Heart left ventricle (tissue), 16 donors: ENCODE measurements around the gene SKP1. TPM values are rescaled to one million over a fixed set of nuclear protein-coding genes. Genes with fewer than 3 reads are reported as not detected.
A peak's percentile ranks its signal among the peaks of the same experiment; 100 is the strongest.
"Not testable (repeated sequence)": the region's sequence is repeated elsewhere in the genome, so short reads cannot be mapped to it uniquely, and the experiment has no call there.

Experiments
- ATAC-seq, 4 donors: fragments of 200-7000 bp; cut with Tn5 transposase; one replicate each; pipeline ENCODE4 v1.9.1; 2020 to 2022; ENCODE audit warnings: moderate library complexity in 4 of 4, mild to moderate bottlenecking in 3 of 4, moderate number of reproducible peaks in 1 of 4
- DNase-seq, 5 donors: peaks; one replicate each; pipeline ENCODE4 v3.0.0-alpha.2; 2020
- H3K27ac ChIP-seq, 12 donors: fragments of 200-600 bp; sonication (generic) in 4 of 12; one replicate each; pipeline versions ENCODE4 v1.5.0 to v1.8.0; 2016 to 2022; ENCODE audit warnings: mild to moderate bottlenecking in 2 of 12
- H3K27me3 ChIP-seq, 9 donors: fragments of 200-600 bp; sonication (generic) in 2 of 9; one replicate each; pipeline versions ENCODE4 v1.5.1 to v1.8.0; 2016 to 2022; ENCODE audit warnings: mild to moderate bottlenecking in 3 of 9
- H3K36me3 ChIP-seq, 9 donors: fragments of 200-600 bp; sonication (generic) in 2 of 9; one replicate each; pipeline versions ENCODE4 v1.5.0 to v1.8.0; 2018 to 2022; ENCODE audit warnings: mild to moderate bottlenecking in 2 of 9
- H3K4me1 ChIP-seq, 12 donors: fragments of 200-600 bp; sonication (generic) in 4 of 12; one replicate each; pipeline versions ENCODE4 v1.5.0 to v1.8.0; 2016 to 2022; ENCODE audit warnings: mild to moderate bottlenecking in 3 of 12
- H3K4me3 ChIP-seq, 12 donors: fragments of 200-600 bp; sonication (generic) in 4 of 12; one replicate each; pipeline versions ENCODE4 v1.5.0 to v1.8.0; 2017 to 2022; ENCODE audit warnings: mild to moderate bottlenecking in 9 of 12, moderate library complexity in 4 of 12
- H3K9me3 ChIP-seq, 12 donors: fragments of 200-600 bp; sonication (generic) in 4 of 12; one replicate each; pipeline versions ENCODE4 v1.5.0 to v1.8.0; 2016 to 2022; ENCODE audit warnings: mild to moderate bottlenecking in 1 of 12
- POLR2A ChIP-seq, 2 donors: fragments of 450-650 bp; IDR thresholded peaks; one replicate each; pipeline ENCODE4 v1.6.1; 2017; ENCODE audit warnings: antibody characterized with exemption in 2 of 2, mild to moderate bottlenecking in 2 of 2, moderate library complexity in 2 of 2
- WGBS, 4 donors: extraction: QIAGEN DNeasy Blood & Tissue Kit in 2 of 4; methylation state at CpG; one replicate each; pipeline versions ENCODE4 v1.1.5 to v1.1.7; 2013 to 2018; 5-methylcytosine and 5-hydroxymethylcytosine counted together
- intact Hi-C, 10 donors: fragments of 100-400 bp; cut with DNase I; formaldehyde crosslinking; loops; one replicate each; pipeline versions ENCODE4 v1.11.1 to v1.14.2; 2022
- polyA plus RNA-seq, 2 donors: library from polyadenylated mRNA; stranded (reverse); fragments of 200-250 nt; gene quantifications; one replicate each; pipeline ENCODE4 v1.2.3, GENCODE V29; 2013
- total RNA-seq, 9 donors: library from RNA; depleted of rRNA in 2 of 9; stranded (reverse); fragments of >200 nt in 2 of 9; fragmentation: NEBNext Ultra II Directional in 3 of 9; extraction: Animal tissue kit (Norgen Biotek cat#: 25700) in 3 of 9; gene quantifications; one replicate each; pipeline versions ENCODE4 v1.1.0 to v1.2.4, GENCODE V29; 2016 to 2023
- TF ChIP-seq, protein P1 (sequence below), 12 donors: fragments of 200-600 bp; sonication (generic) in 4 of 12; IDR thresholded peaks; one replicate each; pipeline versions ENCODE4 v1.5.0 to v1.8.0; 2018 to 2022; ENCODE audit warnings: antibody characterized with exemption in 12 of 12, mild to moderate bottlenecking in 5 of 12
- donor health status: ischemic (EF 13 %, LVEDD 7.1; RV severe dilation, severe dysfunction).
- donor health status: healthy with polysubstance abuse.
- donor health status: DM: no; HTN: yes; CAD: no.
- donor health status: DM: no; HTN: no; CAD: no.
- donor health status: ischemic (EF 25% LVEDD 6.9; RV normal size, moderate dysfunction).
- donor health status: ischemic (EF 25% LVEDD 5.7; RV mildly dilated, moderate dysfunction).
- donor health status: healthy.
- donor health status: DM: yes; HTN: yes; CAD: no.
- donor health status: ischemic (EF 35%, LVEDD 5.7; RV mildly dilated, moderate dysfunction).
- donor health status: nonischemic (EF 11% LVEDD 7.7; RV severe dilation, severe dysfunction).
- donor health status: DM: yes; HTN: yes; CAD: no.
- donor health status: PGD.
- donor health status: ischemic (EF 29% LVEDD 5.4; RV normal size, mild dysfunction).
- donor health status: nonischemic (EF 23%, LVEDD 6.1; RV moderate dilation, normal function).

SKP1 gene
- total and polyA plus RNA-seq, 11 donors = 175 to 1,085 (median 459) TPM

DNA sequence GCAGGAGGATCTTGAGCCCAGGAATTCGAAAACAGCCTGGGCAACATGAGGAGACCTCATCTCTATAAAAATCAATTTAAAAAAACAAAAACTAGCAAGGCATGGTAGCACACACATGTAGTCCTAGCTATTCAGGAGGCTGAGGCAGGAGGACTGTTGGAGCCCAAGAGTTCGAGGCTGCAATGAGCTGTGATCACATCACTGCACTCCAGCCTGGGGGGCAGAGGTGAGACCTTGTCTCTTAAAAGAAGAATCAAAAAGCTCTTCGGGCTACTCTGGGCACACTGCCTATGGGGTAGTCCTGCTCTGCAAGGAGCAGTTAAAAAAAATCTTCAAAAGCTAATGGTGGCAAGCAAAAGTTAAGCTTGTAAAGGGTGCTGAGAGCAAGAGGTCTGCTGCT is 23.5 kb downstream of the SKP1 start:
- Histone ChIP-seq H3K9me3 (no peaks in the 10 kb centered on the region), H3K4me1 (peaks cover 0 to 35% (median 26%) of the 10 kb centered on the region in 12 donors), H3K4me3 (no peak overlapping the region), H3K27me3 (no peaks in the 10 kb centered on the region), H3K27ac (no peak overlapping the region), H3K36me3 (peaks cover 0 to 100% (median 98%) of the 10 kb centered on the region in 9 donors)
- no peak for DNase-seq
- no peak for ATAC-seq
- intact Hi-C loops = no loop called here
- TF ChIP-seq POLR2A (IDR thresholded peaks at IDR 0.05) = no peak
- TF ChIP-seq, protein P1, sequence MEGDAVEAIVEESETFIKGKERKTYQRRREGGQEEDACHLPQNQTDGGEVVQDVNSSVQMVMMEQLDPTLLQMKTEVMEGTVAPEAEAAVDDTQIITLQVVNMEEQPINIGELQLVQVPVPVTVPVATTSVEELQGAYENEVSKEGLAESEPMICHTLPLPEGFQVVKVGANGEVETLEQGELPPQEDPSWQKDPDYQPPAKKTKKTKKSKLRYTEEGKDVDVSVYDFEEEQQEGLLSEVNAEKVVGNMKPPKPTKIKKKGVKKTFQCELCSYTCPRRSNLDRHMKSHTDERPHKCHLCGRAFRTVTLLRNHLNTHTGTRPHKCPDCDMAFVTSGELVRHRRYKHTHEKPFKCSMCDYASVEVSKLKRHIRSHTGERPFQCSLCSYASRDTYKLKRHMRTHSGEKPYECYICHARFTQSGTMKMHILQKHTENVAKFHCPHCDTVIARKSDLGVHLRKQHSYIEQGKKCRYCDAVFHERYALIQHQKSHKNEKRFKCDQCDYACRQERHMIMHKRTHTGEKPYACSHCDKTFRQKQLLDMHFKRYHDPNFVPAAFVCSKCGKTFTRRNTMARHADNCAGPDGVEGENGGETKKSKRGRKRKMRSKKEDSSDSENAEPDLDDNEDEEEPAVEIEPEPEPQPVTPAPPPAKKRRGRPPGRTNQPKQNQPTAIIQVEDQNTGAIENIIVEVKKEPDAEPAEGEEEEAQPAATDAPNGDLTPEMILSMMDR (IDR thresholded peaks at IDR 0.05) = no peak
- WGBS, 4 donors = 83 to 99% (median 96%) methylated on average over 3 of the region's 3 CpGs

DNA sequence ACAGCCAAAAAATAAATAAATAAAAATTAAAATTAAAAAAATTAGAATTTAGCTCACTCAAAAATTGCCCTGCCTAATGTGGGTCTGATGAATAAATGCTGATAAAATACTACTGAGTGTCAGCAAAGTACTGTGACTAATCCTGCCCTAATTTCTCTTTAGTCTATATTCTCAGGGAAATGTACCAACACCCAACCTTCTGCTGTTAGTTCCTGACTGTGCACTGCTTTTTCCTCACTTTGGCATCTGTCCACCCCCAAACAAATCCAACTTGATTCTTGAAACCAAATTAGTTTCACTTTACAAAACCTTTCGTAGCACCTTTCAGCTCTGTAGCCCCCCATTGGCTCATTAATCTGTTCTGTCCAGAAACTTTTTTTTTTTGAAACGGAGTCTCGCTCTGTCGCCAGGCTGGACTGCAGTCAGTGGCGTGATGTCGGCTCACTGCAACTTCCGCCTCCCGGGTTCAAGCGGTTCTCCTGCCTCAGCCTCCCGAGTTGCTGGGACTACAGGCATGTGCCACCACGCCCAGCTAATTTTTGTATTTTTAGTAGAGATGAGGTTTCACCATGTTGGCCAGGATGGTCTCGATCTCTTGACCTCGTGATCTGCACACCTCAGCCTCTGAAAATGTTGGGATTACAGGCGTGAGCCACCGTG is 24.4 kb downstream of the SKP1 start:
- WGBS, 4 donors = 94 to 97% (median 96%) methylated on average over 15 of the region's 15 CpGs
- H3K9me3 ChIP-seq, H3K27me3 ChIP-seq, H3K27ac ChIP-seq, intact Hi-C loops, DNase-seq, ATAC-seq, H3K4me3 ChIP-seq: not testable (repeated sequence)
- H3K4me1 ChIP-seq = peaks cover 0 to 35% (median 26%) of the 10 kb centered on the region in 12 donors
- H3K36me3 ChIP-seq = peaks cover 0 to 100% (median 98%) of the 10 kb centered on the region in 9 donors

DNA sequence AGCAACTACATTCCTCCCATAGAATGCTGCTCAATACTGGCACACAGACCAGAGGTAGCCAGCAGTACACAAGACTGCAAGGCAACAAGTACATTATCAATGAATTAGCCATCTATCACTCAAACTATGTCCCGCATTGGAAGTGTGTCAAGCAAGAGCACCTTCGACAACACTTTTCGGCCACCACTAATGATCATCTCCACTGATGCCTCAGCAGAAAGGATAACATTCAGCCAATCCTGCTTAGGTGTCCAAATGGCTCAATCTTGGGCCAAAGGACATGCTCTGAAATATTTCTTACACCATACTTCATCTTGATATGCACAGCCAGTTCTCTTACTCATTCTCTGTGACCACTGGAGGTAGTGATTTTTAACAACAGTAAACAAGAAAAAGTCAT is 25.0 kb downstream of the SKP1 start:
- H3K4me1 ChIP-seq = peaks cover 0 to 37% (median 26%) of the 10 kb centered on the region in 12 donors
- H3K27ac ChIP-seq = no peak overlapping the region
- H3K27me3 ChIP-seq = no peaks in the 10 kb centered on the region
- 91 to 97% (median 92%) methylated on average over 3 of the region's 3 CpGs for WGBS, 4 donors
- no peak overlapping the region for H3K4me3 ChIP-seq
- DNase-seq = no peak
- peaks cover 0 to 100% (median 97%) of the 10 kb centered on the region in 9 donors for H3K36me3 ChIP-seq
- no peak for ATAC-seq
- no peak for TF ChIP-seq POLR2A (IDR thresholded peaks at IDR 0.05)
- TF ChIP-seq, protein P1 (IDR thresholded peaks at IDR 0.05) = no peak
- H3K9me3 ChIP-seq = no peaks in the 10 kb centered on the region
- intact Hi-C loops = no loop called here

DNA sequence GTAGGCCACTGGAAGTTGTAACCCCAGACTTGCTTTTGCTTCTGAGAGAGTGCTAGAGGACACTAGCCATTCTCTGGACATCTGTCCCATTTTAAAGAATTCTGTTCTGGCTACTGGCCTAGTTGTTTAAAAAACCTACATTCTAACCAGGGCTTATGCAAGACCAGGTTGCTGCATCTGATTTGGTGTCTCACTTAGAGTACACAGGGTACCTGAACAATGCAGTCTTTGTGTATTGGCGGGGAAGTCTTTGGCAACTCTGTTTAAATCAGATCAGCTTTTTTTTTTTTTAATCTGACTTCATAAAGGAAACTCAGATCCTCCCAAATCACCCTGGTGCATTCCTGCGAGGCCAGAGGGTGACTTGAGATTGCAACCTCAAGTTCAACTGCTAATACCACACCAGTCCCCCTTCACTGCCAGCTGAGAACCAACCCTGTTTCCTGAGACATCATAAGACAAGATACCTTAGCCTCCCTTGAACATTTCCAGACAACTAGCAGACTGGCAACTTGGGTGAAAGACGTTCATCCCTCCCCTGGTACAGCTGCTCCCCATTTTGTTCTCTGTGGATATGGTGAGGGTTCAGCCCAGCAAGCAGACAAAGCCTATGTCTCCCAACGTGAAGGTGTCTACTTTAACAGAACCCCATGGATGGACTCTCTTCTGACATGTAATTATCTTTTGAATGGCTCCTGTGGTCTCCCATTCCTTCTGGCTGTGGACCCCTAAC is 27.0 kb downstream of the SKP1 start:
- Histone ChIP-seq H3K27ac (peak overlapping the region in 4 of 12 donors; percentile 20 to 44 (median 32)), H3K36me3 (peaks cover 0 to 100% (median 94%) of the 10 kb centered on the region in 9 donors), H3K4me1 (peaks cover 0 to 47% (median 28%) of the 10 kb centered on the region in 12 donors), H3K4me3 (no peak overlapping the region), H3K9me3 (no peaks in the 10 kb centered on the region), H3K27me3 (no peaks in the 10 kb centered on the region)
- DNase-seq (no peak), ATAC-seq (no peak)
- 68 to 77% (median 71%) methylated on average over 3 to 4 of the region's 4 CpGs for WGBS, 4 donors
- TF ChIP-seq, protein P1 (IDR thresholded peaks at IDR 0.05) = no peak
- no peak for TF ChIP-seq POLR2A (IDR thresholded peaks at IDR 0.05)
- intact Hi-C loops = loop anchor here in 2 of 10 donors (5.0 kb wide), 2 partner anchors 47 to 107 kb away; no protein-coding TSS in a partner anchor
